NCI-H1436 (cell line): ENCODE measurements around the gene SPPL3.
A peak's percentile ranks its signal among the peaks of the same experiment; 100 is the strongest.
"Not testable (repeated sequence)": the region's sequence is repeated elsewhere in the genome, so short reads cannot be mapped to it uniquely, and the experiment has no call there.

ENCODE experiments used
- DNase-seq: peaks from one replicate; lab custom pipeline; 2025; lab: John Stamatoyannopoulos, UW

SPPL3 gene

GRCh38 chr12:120744922-120745493 lies 159.2 kb downstream of the SPPL3 start:
- no peak for DNase-seq

- DNase-seq: no peak
Measured at GRCh38 chr12:120741476-120742421, 162.4 kb downstream of the SPPL3 start.

GRCh38 chr12:120740871-120741270 lies 163.3 kb downstream of the SPPL3 start:
- no peak for DNase-seq

DNA sequence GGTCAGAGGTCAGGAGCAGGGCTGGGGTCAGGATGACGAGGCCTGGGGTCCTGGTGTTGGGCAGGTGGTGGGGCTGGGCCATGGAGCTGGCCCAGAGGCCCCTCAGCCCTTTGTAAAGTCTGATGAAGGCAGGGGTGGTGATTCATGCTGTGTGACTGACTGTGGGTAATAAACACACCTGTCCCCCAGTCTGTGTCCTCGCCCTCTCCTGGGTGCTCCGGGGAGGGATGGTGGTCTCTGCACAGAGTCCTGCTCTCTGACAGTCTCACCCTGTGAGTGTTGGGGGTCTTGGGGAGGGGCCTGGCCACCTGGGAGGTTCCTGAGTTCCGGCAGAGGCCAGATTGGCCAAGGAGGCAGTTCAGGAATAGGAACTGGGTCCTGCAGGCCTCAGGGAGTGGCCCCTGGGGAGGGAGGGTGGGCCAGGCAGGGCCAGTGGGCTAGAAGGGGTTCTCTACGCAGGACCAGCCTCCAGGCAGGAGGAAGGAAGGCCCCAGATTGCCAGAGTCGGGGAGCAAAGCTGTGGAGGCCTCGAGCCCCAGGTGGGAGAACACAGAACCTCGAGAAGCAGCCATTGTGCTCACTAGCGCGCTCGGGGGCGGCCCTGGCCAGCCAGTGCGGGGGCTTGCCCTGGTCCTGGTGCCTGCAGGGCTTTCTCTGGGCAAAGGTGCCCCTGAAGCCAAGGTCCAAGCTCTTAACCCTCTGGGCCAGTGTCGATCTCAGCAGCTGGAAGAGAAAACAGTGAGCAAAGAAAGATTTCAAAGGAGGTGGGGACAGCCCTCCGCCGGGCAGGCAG lies 164.1 kb downstream of the SPPL3 start:
- DNase-seq: no peak

- DNase-seq: no peak
Measured at GRCh38 chr12:120739031-120739762, 165.0 kb downstream of the SPPL3 start.

DNA sequence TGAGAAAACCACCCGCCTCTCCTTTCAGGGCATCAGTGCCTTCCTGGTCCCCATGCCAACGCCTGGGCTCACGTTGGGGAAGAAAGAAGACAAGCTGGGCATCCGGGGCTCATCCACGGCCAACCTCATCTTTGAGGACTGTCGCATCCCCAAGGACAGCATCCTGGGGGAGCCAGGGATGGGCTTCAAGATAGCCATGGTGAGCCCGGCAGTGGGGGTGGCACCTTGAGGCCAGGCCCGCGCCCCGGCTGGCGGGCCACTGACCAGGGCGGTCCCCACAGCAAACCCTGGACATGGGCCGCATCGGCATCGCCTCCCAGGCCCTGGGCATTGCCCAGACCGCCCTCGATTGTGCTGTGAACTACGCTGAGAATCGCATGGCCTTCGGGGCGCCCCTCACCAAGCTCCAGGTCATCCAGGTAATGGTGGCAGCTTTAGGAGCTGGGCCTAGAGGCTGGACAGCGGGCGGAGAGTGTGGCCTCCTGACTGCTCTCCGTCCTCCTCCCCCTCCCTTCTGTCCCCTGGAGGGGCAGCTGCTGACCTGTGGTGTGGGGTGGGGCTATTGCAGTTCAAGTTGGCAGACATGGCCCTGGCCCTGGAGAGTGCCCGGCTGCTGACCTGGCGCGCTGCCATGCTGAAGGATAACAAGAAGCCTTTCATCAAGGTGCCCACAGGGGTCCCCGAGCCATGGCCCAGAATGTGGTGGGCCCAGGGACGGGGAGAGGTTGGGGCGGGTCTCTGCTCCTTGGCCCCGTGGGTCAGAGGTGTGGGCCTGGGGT lies 165.7 kb downstream of the SPPL3 start:
- no peak for DNase-seq

- no peak for DNase-seq
Measured at GRCh38 chr12:120737557-120738251, 166.5 kb downstream of the SPPL3 start.

DNA sequence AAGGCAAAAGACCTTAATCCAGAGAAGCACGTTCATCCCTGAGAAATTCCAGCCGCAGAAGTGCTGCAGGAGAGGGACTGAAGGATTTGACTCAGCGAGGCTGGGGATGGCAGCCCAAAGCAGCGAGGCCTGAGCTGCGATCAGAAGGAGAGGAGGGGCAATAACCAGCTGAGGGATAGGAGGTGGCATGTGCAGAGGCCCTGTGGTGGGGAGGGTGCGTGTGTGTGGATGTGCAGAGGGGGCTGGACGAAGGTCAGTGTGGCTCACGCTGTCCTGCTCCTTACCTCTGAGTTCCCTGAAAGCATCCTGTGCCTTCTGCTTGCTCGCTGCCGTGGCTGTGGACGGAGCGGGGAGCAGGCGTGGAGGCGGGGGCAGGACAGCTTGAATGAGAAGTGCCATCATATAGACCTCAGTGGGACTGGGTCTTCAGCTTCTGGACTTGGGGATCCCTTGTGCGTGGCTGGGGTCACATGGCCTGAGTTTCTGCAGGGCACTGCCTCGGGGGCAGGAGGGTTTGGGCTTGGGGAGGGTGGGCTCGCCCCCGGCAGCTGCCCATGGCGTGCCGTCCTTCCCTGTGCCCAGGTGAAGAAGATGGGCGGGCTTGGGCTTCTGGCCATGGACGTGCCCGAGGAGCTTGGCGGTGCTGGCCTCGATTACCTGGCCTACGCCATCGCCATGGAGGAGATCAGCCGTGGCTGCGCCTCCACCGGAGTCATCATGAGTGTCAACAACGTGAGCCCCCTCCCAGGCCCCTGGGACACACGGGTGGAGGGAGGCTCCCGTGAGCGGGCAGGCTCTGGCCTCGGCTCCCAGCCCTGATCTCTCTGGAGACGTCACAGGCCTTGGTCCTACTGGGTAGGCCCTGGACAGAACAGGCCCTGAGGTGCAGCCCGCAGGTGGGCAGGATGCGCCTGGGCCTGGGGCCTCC lies 167.5 kb downstream of the SPPL3 start:
- no peak for DNase-seq

GRCh38 chr12:120735181-120735580 lies 169.0 kb downstream of the SPPL3 start:
- DNase-seq: no peak

DNA sequence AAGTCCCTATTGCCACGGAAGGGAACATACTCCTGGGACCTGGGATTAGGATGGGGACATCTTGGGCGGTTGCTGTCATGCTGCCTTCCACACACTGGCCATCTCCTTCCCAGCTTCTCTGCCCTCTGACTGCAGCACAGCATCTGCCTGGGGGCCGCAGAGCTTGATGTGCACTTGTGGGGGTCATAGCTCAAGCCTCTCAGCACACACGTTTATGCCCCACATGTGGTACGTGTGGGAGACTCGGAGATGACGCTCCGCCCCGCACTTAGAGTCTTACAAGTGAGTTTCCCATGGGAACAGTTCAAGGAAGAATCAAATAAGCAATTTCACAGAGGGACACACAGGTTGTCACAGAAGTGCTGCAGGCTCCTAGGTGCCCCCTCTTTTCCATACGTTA lies 169.9 kb downstream of the SPPL3 start:
- no peak for DNase-seq

DNA sequence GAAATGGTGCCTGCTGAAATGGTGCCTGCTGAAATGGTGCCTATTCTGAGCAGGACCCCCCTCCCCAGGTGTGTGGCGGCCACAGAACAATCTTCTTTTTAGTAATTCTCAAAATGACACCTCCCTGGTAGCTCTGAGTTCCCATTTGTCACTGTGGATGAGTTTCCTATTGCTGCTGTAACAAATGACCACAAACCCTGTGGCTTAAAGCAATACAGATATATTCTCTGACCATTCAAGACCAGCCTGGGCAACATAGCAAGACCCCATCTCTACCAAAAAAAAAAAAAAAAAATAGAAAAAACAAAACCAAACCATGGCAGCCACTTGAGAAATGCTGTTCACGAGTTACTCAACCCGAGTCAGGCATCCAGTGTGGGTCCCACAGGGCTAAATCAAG lies 170.6 kb downstream of the SPPL3 start:
- DNase-seq: no peak

DNA sequence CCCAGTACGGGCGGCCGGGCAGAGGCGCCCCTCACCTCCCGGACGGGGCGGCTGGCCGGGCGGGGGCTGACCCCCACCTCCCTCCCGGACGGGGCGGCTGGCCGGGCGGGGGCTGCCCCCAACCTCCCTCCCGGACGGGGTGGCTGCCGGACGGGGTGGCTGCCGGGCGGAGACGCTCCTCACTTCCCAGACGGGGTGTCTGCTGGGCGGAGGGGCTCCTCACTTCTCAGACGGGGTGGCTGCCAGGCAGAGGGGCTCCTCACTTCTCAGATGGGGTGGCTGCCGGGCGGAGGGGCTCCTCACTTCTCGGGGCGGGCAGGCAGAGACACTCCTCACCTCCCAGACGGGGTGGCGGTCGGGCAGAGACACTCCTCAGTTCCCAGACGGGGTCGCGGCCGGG lies 172.0 kb downstream of the SPPL3 start:
- DNase-seq: not testable (repeated sequence)

- no peak for DNase-seq
Measured at GRCh38 chr12:120726961-120727360, 177.2 kb downstream of the SPPL3 start.

GRCh38 chr12:120726510-120726793 lies 177.7 kb downstream of the SPPL3 start:
- no peak for DNase-seq

- DNase-seq: peak; percentile 88
Measured at GRCh38 chr12:120725659-120726509, 178.3 kb downstream of the SPPL3 start, which contains the start of gene ACADS. TSS of gene ACADS (plus strand) at chr12:120725826. CDS start at chr12:120725886, 60 bp downstream.

- no peak for DNase-seq
Measured at GRCh38 chr12:120725151-120725658, 179.0 kb downstream of the SPPL3 start.

- DNase-seq: no peak
Measured at GRCh38 chr12:120724720-120725119, 179.4 kb downstream of the SPPL3 start.

GRCh38 chr12:120722784-120723183 lies 181.4 kb downstream of the SPPL3 start:
- no peak for DNase-seq
